ENCODE measurements around the gene PHEX.
A peak's percentile ranks its signal among the peaks of the same experiment; 100 is the strongest.

Gene PHEX

GRCh38 chrX:22060415-22061280 is 28.5 kb downstream of the PHEX start:
- Mint-ChIP-seq H3K4me1 (ENCODE audit: low read depth) (peaks cover 69% of the 10 kb centered on the region), H3K27me3 (peaks cover 22% of the 10 kb centered on the region), H3K27ac (peak overlapping the region; percentile 90), H3K36me3 (ENCODE audit: low read depth) (peaks cover 1% of the 10 kb centered on the region), H3K9me3 (no peaks in the 10 kb centered on the region), H3K4me3 (peak overlapping the region; percentile 2)
- DNase-seq, result no peak

DNA sequence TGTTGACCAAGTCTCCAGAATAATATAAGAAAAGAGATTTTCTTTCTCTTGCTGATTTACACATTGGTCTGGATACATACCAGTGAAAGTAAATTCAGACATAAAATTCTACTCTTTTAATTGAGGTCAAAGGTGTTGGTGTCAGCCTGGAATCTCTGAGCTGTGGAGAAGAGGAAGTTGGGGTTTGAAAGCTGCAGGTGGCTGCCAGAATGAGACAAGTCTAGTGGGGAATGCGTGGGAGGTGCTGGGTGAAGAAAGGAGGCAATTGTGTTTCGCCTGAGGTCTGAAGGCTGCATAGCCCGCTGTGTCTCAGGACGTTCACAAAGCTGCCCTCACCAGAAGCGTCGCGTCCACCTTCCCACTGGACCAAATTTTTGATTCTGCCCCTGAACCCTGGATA is 31.2 kb downstream of the PHEX start:
- peak; percentile 50 for DNase-seq
- peaks cover 80% of the 10 kb centered on the region for H3K4me1 Mint-ChIP-seq (ENCODE audit: low read depth)
- H3K4me3 Mint-ChIP-seq, result peak overlapping the region; percentile 41
- H3K36me3 Mint-ChIP-seq (ENCODE audit: low read depth), result peaks cover 5% of the 10 kb centered on the region
- peak overlapping the region; percentile 82 for H3K27ac Mint-ChIP-seq
- no peaks in the 10 kb centered on the region for H3K9me3 Mint-ChIP-seq
- H3K27me3 Mint-ChIP-seq, result peaks cover 20% of the 10 kb centered on the region

DNA sequence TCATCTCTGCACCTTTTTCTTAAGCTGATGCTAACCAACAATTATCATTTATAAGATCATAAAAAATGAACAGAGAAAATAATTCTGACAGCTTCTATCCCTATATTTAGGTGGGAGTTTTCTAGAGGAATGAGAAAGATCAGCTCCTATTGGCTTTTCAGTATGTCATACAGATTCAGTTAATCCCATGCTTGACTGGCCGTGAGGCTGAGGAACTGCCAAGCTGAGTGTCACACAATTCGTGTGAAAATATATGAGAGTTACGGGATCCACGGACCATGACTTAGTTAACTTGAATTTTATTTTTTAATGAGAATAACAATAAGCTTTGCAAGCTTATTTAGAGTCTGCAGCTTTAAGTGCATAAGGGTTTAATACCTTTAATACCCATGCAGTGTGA is 37.5 kb downstream of the PHEX start:
- H3K27me3 Mint-ChIP-seq, result peaks cover 6% of the 10 kb centered on the region
- no peak overlapping the region for H3K4me3 Mint-ChIP-seq
- peaks cover 5% of the 10 kb centered on the region for H3K36me3 Mint-ChIP-seq (ENCODE audit: low read depth)
- no peak for DNase-seq
- no peak overlapping the region for H3K27ac Mint-ChIP-seq
- H3K4me1 Mint-ChIP-seq (ENCODE audit: low read depth), result peaks cover 28% of the 10 kb centered on the region
- H3K9me3 Mint-ChIP-seq, result no peaks in the 10 kb centered on the region

DNA sequence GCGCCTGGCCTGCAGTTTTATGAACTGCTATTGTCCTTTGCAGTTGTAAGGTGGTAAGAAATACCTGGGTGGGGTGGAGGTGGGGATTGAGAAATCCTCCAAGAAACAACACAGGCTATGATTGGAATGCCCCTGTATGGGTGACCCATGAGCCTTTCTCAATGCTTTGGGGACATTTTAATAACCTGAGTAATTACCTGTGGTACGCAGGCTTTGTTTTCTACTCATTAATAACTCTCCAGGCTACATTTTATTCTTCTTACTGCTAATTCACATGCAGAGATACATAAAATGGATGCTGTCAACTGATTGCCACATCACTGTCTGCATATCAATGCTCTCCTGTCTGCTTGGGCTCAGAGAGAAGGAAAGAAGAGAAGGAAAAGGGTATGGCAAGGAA is 41.8 kb downstream of the PHEX start:
- Mint-ChIP-seq H3K27ac (no peak overlapping the region), H3K36me3 (ENCODE audit: low read depth) (peaks cover 22% of the 10 kb centered on the region), H3K27me3 (peaks cover 8% of the 10 kb centered on the region), H3K9me3 (no peaks in the 10 kb centered on the region), H3K4me3 (no peak overlapping the region), H3K4me1 (ENCODE audit: low read depth) (peaks cover 4% of the 10 kb centered on the region)
- no peak for DNase-seq

GRCh38 chrX:22078117-22078516 is 46.0 kb downstream of the PHEX start:
- no peak for DNase-seq
- Mint-ChIP-seq H3K4me3 (no peak overlapping the region), H3K27me3 (peaks cover 26% of the 10 kb centered on the region), H3K27ac (no peak overlapping the region), H3K4me1 (ENCODE audit: low read depth) (peaks cover 8% of the 10 kb centered on the region), H3K9me3 (no peaks in the 10 kb centered on the region), H3K36me3 (ENCODE audit: low read depth) (peaks cover 45% of the 10 kb centered on the region)

- peak; percentile 68 for DNase-seq
- no peaks in the 10 kb centered on the region for H3K9me3 Mint-ChIP-seq
- H3K27me3 Mint-ChIP-seq, result peaks cover 23% of the 10 kb centered on the region
- H3K36me3 Mint-ChIP-seq (ENCODE audit: low read depth), result peaks cover 52% of the 10 kb centered on the region
- no peak overlapping the region for H3K4me3 Mint-ChIP-seq
- H3K4me1 Mint-ChIP-seq (ENCODE audit: low read depth), result peaks cover 17% of the 10 kb centered on the region
- no peak overlapping the region for H3K27ac Mint-ChIP-seq
Measured at GRCh38 chrX:22081475-22082092, 49.5 kb downstream of the PHEX start.

- peaks cover 40% of the 10 kb centered on the region for H3K27me3 Mint-ChIP-seq
- H3K36me3 Mint-ChIP-seq (ENCODE audit: low read depth), result peaks cover 46% of the 10 kb centered on the region
- no peak overlapping the region for H3K4me3 Mint-ChIP-seq
- no peaks in the 10 kb centered on the region for H3K9me3 Mint-ChIP-seq
- DNase-seq, result no peak
- H3K27ac Mint-ChIP-seq, result no peak overlapping the region
- peaks cover 36% of the 10 kb centered on the region for H3K4me1 Mint-ChIP-seq (ENCODE audit: low read depth)
Measured at GRCh38 chrX:22086003-22086402, 53.9 kb downstream of the PHEX start.

DNA sequence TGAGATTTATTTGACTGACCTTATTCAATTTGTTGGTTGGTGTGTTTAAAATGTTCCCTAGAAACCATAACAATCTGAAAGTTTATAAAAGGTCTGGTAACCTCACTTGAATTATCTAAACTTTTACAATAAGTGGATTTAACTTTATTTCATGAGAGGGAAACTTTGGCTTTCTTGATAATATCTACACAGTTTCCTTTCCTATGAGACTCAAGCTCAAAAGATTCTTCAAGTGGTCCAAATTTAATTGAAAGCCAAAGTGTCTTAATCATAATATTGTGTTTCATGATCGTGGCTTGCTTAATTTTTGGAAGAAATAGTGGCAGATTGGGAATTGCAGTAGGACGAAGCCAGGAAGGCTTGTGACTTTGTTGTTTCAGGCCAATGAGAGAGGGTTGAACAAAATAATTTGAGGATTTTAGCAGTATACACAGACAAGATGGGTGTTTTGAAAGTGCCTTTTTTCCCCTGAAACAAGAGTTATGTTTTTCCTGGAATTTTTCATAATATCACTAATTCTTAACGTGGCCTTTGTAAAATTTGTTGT is 55.0 kb downstream of the PHEX start:
- Mint-ChIP-seq H3K9me3 (no peaks in the 10 kb centered on the region), H3K27ac (peak overlapping the region; percentile 1), H3K4me1 (ENCODE audit: low read depth) (peaks cover 39% of the 10 kb centered on the region), H3K27me3 (peaks cover 38% of the 10 kb centered on the region), H3K36me3 (ENCODE audit: low read depth) (peaks cover 49% of the 10 kb centered on the region), H3K4me3 (no peak overlapping the region)
- DNase-seq, result no peak

GRCh38 chrX:22088326-22088725 is 56.2 kb downstream of the PHEX start:
- H3K27me3 Mint-ChIP-seq, result peaks cover 31% of the 10 kb centered on the region
- peak overlapping the region; percentile 84 for H3K27ac Mint-ChIP-seq
- peaks cover 37% of the 10 kb centered on the region for H3K4me1 Mint-ChIP-seq (ENCODE audit: low read depth)
- H3K4me3 Mint-ChIP-seq, result peak overlapping the region; percentile 23
- no peak for DNase-seq
- peaks cover 43% of the 10 kb centered on the region for H3K36me3 Mint-ChIP-seq (ENCODE audit: low read depth)
- H3K9me3 Mint-ChIP-seq, result no peaks in the 10 kb centered on the region

GRCh38 chrX:22090181-22090580 is 58.1 kb downstream of the PHEX start:
- H3K9me3 Mint-ChIP-seq, result no peaks in the 10 kb centered on the region
- peak overlapping the region; percentile 49 for H3K4me3 Mint-ChIP-seq
- peaks cover 35% of the 10 kb centered on the region for H3K27me3 Mint-ChIP-seq
- H3K4me1 Mint-ChIP-seq (ENCODE audit: low read depth), result peaks cover 37% of the 10 kb centered on the region
- no peak overlapping the region for H3K27ac Mint-ChIP-seq
- peaks cover 41% of the 10 kb centered on the region for H3K36me3 Mint-ChIP-seq (ENCODE audit: low read depth)
- DNase-seq, result no peak

DNA sequence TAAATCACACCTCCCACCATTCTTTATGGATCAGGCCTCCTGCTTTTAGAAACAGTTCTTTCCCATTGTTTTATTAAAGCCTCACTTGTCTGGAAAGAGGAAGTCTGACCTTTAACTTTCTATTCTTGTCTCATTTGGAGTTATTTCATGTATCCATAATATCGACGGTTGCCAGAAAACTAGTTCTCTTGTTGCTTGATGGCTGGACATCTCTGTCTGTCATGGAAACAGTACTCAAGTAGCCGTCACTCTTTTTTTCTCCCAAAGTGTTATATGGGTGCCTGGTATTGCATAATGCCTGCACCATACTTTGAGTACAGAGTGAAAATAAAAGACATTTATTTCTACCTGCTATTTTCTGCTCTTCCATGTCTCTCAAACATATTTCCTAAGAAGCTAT is 61.4 kb downstream of the PHEX start:
- no peak overlapping the region for H3K4me3 Mint-ChIP-seq
- H3K36me3 Mint-ChIP-seq (ENCODE audit: low read depth), result peaks cover 31% of the 10 kb centered on the region
- DNase-seq, result no peak
- H3K9me3 Mint-ChIP-seq, result no peaks in the 10 kb centered on the region
- peaks cover 16% of the 10 kb centered on the region for H3K4me1 Mint-ChIP-seq (ENCODE audit: low read depth)
- peaks cover 38% of the 10 kb centered on the region for H3K27me3 Mint-ChIP-seq
- H3K27ac Mint-ChIP-seq, result no peak overlapping the region

GRCh38 chrX:22095286-22095685 is 63.2 kb downstream of the PHEX start:
- no peaks in the 10 kb centered on the region for H3K9me3 Mint-ChIP-seq
- H3K4me1 Mint-ChIP-seq (ENCODE audit: low read depth), result peaks cover 8% of the 10 kb centered on the region
- H3K36me3 Mint-ChIP-seq (ENCODE audit: low read depth), result peaks cover 28% of the 10 kb centered on the region
- no peak overlapping the region for H3K4me3 Mint-ChIP-seq
- no peak overlapping the region for H3K27ac Mint-ChIP-seq
- peaks cover 38% of the 10 kb centered on the region for H3K27me3 Mint-ChIP-seq
- DNase-seq, result no peak

DNA sequence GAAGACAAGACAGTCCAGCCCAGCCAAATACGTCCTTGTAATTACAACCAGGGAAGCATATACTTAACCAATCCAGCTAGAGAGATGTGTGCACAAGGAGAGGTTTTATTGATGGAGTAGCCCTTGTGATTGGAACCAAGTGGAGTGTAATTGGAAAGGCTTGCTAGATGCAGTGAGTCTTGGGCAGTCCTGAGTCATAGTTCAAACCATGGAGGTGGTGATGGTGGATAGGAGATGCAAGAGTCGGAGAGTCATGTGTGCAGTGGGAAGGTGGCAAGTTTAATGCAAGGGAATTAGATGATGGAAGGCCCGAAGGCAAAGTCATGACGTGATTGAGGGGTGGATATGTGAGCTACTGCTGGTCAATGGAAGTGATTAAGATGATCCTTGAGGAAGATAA is 63.7 kb downstream of the PHEX start:
- Mint-ChIP-seq H3K9me3 (no peaks in the 10 kb centered on the region), H3K27me3 (peaks cover 38% of the 10 kb centered on the region), H3K4me3 (no peak overlapping the region), H3K36me3 (ENCODE audit: low read depth) (peaks cover 23% of the 10 kb centered on the region), H3K4me1 (ENCODE audit: low read depth) (peaks cover 5% of the 10 kb centered on the region), H3K27ac (no peak overlapping the region)
- no peak for DNase-seq

DNA sequence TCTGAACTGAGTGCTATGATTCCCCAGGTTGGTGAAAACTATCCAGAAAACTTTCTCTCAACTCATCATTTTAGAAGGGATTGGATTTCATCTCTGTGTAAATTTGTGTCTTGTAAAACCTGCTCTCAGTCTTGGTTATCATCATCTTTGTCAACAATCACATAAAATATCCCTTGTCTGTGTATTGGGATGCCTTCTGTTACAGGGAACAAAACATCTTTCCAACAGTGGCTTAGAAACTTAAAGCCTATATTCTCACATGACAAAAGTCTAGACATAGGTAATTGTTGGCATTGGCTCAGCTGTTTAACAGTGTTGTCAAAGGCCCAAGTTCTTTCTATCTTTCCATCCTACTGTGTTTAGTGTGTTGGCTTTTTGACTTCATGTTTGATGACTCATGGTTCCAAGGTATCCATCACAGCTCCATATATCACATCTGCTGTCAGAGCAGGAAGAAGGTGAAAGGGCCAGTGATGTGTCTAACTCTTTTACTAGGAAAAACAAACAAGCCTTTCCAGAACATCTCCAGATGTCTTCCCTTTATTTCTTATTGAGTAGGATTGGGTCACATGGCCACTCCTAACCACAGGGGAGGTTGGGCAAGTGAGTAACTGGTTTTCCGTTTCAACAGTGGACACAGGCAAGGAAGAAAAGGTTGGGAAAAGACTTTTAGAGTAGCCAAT is 65.0 kb downstream of the PHEX start:
- no peak overlapping the region for H3K4me3 Mint-ChIP-seq
- H3K27ac Mint-ChIP-seq, result no peak overlapping the region
- no peak for DNase-seq
- H3K27me3 Mint-ChIP-seq, result peaks cover 38% of the 10 kb centered on the region
- peaks cover 14% of the 10 kb centered on the region for H3K36me3 Mint-ChIP-seq (ENCODE audit: low read depth)
- no peaks in the 10 kb centered on the region for H3K9me3 Mint-ChIP-seq
- H3K4me1 Mint-ChIP-seq (ENCODE audit: low read depth), result no peaks in the 10 kb centered on the region

Data from activated T-cell treated with anti-CD3 and anti-CD28 coated beads, Interleukin-2, amount 50 U/mL, for 24 hours (primary cell).